Thymus (tissue), 11 donors: ENCODE results near the gene TENM3. TPM values are rescaled to one million over a fixed set of nuclear protein-coding genes. Genes with fewer than 3 reads are reported as not detected.

Experiments used
- DNase-seq, 9 donors: peaks; one replicate each; pipeline ENCODE4 v3.0.0-alpha.2; 2013; ENCODE audit warnings: low spot score in 9 of 9, low read depth in 6 of 9, missing footprints in 1 of 9
- H3K27ac ChIP-seq, 2 donors: one replicate each; pipeline ENCODE4 v1.5.1; 2013; ENCODE audit warnings: control low read depth in 1 of 2, low read depth in 1 of 2, low read length in 1 of 2, mild to moderate bottlenecking in 1 of 2, moderate library complexity in 1 of 2
- H3K27me3 ChIP-seq, 2 donors: one replicate each; pipeline ENCODE4 v1.5.1; 2013; ENCODE audit warnings: low read length in 1 of 2; ENCODE audit not compliant: control insufficient read depth in 2 of 2, insufficient read depth in 1 of 2
- H3K36me3 ChIP-seq, 2 donors: one replicate each; pipeline ENCODE4 v1.5.1; 2013; ENCODE audit warnings: low read length in 1 of 2, mild to moderate bottlenecking in 1 of 2, moderate library complexity in 1 of 2; ENCODE audit not compliant: control insufficient read depth in 2 of 2, insufficient read depth in 2 of 2
- H3K4me1 ChIP-seq, 2 donors: one replicate each; pipeline ENCODE4 v1.5.1; 2013; ENCODE audit warnings: low read length in 2 of 2; ENCODE audit not compliant: control insufficient read depth in 2 of 2, insufficient read depth in 2 of 2
- H3K4me3 ChIP-seq, 2 donors: one replicate each; pipeline ENCODE4 v1.5.1; 2013; ENCODE audit warnings: low read length in 2 of 2, control low read depth in 1 of 2, mild to moderate bottlenecking in 1 of 2
- H3K9me3 ChIP-seq, 2 donors: one replicate each; pipeline ENCODE4 v1.5.1; 2013; ENCODE audit warnings: low read length in 1 of 2, mild to moderate bottlenecking in 1 of 2; ENCODE audit not compliant: control insufficient read depth in 2 of 2, insufficient read depth in 1 of 2
- WGBS: extraction: QIAGEN DNeasy Blood & Tissue Kit; methylation state at CpG from one replicate; pipeline ENCODE4 v1.1.7; 2013; 5-methylcytosine and 5-hydroxymethylcytosine counted together
- polyA plus RNA-seq: library from polyadenylated mRNA; stranded (reverse); fragments of 200-250 nt; gene quantifications from one replicate; pipeline ENCODE4 v1.2.3, GENCODE V29; 2013
- total RNA-seq: library from RNA; stranded (reverse); fragments of 120-200 nt; gene quantifications from one replicate; pipeline ENCODE4 v1.2.4, GENCODE V29; 2013
- donor health status: healthy.

The TENM3 gene
- total and polyA plus RNA-seq, 2 donors = 2.1 to 9.5 TPM

DNA sequence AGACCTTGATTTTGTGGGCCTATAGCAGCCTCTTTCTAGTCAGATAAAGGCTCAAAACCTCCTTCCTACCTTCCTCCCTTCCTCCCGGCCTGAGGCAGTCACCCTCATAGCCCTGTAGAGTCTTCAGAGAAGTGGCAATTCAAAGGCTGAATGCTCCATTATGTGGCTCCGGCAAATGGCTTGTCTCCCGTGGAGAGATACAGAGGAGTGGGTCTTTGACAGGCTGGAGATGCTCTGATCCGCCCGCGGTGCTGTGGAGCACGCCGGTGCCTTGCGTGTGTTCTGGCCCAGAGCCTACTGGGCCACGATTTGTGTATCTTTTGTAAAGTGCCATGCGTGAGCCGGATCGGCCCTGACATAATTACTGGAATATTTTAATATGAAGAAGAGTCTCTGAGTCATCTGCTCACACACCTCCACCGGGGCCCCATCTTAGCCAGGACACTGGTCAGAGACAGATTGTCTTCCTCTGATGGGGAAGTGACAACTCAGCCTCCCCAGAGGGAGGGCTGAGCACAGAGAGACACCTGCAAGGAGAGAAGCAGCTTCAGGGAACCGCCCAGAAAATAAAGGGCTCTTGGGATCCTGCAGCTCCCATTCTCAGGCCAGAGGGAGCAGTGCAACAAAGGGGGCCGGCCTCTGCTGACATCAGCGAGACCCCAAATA, 585.3 kb downstream of the TENM3 start:
- WGBS = 87% methylated on average over 17 of the region's 17 CpGs
- H3K9me3 ChIP-seq = no peaks in the 10 kb centered on the region
- DNase-seq = no peak

DNA sequence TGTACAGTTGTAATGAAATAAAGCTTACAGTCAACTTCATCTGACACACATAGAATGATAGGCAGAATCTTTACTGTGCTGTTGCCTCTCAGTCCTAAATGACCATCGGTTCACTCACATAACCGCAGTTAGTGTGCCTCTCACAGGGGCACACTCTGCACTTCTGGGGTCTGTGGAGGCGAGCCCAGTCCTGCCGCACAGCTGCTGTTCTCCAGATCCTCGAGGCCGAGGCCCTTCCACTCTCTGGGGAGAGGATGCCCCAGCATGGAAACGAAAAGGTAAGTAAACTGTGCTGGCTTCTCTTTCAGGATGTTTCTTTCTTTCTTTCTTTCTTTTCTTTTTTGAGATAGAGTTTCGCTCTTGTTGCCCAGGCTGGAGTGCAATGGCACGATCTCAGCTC, 586.0 kb downstream of the TENM3 start:
- H3K36me3 ChIP-seq = no peaks in the 10 kb centered on the region

More for the DNA sequence above, 585.3 kb downstream of the TENM3 start:
- Histone ChIP-seq H3K36me3 (no peaks in the 10 kb centered on the region), H3K27ac (no peak overlapping the region), H3K4me3 (no peak overlapping the region), H3K4me1 (peaks cover 0 to 24% of the 10 kb centered on the region in 2 donors), H3K27me3 (no peaks in the 10 kb centered on the region)

DNA sequence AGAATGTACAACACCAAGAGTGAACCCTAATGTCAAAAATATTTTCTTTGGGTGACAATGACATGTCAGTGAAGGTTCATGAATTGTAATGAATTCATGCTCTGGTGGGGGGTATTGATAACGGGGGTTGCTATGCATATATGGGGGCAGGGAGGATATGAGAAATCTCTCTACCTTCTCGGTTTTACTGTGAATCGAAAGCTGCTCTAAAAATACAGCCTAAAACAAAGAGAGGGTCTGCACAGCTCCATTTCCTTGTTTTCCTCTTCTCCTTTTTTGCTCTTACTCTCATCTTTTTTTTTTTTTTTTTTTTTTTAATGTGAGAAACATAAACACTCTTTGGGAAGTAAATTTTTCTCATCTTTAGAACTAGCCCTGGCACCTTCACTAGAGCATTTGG, 588.2 kb downstream of the TENM3 start:
- 38% methylated on average over 3 of the region's 3 CpGs for WGBS
- H3K9me3 ChIP-seq = no peaks in the 10 kb centered on the region
- H3K36me3 ChIP-seq = no peaks in the 10 kb centered on the region
- no peak overlapping the region for H3K4me3 ChIP-seq
- H3K4me1 ChIP-seq = peaks cover 0 to 12% of the 10 kb centered on the region in 2 donors
- H3K27ac ChIP-seq = no peak overlapping the region
- H3K27me3 ChIP-seq = no peaks in the 10 kb centered on the region
- no peak for DNase-seq

More for the DNA sequence above, 586.0 kb downstream of the TENM3 start:
- WGBS = 95% methylated on average over 9 of the region's 9 CpGs
- no peaks in the 10 kb centered on the region for H3K27me3 ChIP-seq
- no peak overlapping the region for H3K27ac ChIP-seq
- no peak for DNase-seq
- no peak overlapping the region for H3K4me3 ChIP-seq
- H3K4me1 ChIP-seq = peaks cover 0 to 24% of the 10 kb centered on the region in 2 donors
- no peaks in the 10 kb centered on the region for H3K9me3 ChIP-seq

DNA sequence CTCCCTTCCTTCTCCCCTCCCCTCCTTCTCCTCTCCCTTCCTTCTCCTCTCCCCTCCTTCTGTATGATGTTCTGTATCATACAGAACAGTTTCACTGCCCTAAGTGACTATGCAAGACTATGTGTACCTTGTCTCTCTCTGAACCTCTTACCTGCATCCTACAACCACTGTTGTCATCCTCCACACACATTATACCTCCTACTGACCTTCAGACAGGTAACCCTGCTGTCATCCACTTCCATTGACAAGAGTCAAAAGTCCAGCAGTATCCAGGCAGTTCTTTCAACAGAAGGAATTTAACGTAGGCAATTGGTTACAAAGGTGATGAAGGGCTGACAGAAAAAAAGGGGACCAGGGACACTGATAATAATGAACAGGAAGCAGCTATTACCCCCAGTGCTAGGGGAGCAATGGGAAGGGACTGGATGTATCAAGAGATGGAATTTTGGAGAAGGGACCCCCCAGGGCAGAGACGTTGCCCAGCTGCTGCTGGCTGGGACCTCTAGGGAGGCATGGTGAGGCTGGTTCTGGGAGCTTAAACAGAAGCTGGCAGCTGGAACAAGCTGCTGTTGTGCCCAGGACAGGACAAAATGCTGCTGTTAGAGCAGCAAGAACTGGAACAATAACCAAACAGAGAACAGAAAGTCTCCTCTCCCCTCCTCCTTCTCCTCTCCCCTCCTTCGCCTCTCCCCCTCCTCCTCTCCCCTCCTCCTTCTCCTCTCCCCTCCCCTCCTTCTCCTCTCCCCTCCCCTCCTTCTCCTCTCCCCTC, 589.3 kb downstream of the TENM3 start:
- Histone ChIP-seq H3K27ac (no peak overlapping the region), H3K9me3 (no peaks in the 10 kb centered on the region), H3K4me1 (peaks cover 0 to 5% of the 10 kb centered on the region in 2 donors), H3K4me3 (no peak overlapping the region), H3K36me3 (no peaks in the 10 kb centered on the region), H3K27me3 (no peaks in the 10 kb centered on the region)
- WGBS = 84% methylated on average over 3 of the region's 3 CpGs
- no peak for DNase-seq

DNA sequence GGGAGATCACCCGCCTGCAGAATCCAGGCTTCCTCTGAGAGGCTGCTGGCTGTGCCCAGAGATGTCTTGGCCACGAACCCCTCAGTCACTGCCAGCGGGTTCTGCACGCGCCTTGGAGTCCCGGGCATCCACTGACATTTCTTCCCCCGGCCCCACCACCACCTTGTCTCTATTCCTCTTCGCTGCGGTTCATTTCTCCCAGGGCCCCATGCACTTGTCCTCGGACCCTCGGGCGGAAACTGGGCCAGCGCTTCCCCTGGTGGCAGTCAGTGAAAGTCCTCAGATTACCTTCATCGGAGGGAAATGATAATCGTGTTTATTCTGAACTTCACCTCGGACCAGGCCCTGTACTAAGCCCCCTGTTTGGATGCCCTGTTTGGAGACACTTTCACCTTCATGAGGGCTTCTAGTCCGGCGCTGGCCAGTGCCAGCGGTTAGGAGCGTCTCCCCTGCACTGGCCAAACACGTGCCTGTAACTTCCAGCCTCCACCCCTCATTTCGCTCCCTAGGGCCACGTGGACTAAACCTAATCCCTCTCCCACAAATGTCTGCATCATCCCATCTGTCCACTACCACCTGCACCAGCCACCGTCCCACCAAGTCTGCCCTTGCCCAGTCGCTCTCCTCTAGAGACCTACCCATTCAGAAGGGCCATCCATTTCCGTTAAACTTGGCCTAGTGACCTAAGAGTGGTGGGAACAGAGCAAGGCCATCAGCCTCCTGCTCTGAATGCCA, 592.0 kb downstream of the TENM3 start:
- H3K27ac ChIP-seq = no peak overlapping the region
- WGBS = 93% methylated on average over 26 of the region's 26 CpGs
- H3K36me3 ChIP-seq = no peaks in the 10 kb centered on the region
- H3K27me3 ChIP-seq = no peaks in the 10 kb centered on the region
- no peaks in the 10 kb centered on the region for H3K4me1 ChIP-seq
- H3K4me3 ChIP-seq = no peak overlapping the region
- DNase-seq = no peak
- no peaks in the 10 kb centered on the region for H3K9me3 ChIP-seq

DNA sequence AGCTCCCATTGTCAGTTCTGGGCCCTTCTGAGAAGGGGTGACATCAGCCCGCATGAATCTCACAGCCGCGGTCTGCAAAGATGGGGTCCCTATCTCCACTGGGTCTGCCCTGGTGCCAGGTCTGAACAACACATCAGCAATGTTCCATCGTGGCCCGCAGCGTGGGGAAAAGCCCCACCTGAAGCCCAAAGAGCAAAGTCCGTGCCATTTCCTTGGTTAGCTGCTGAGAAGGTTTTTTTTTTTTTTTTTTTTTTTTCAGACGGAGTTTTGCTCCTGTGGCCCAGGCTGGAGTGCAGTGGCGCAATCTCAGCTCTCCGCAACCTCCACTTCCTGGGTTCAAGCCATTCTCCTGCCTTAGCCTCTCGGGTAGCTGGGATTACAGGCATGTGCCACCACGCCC, 594.6 kb downstream of the TENM3 start:
- WGBS = 94% methylated on average over 12 of the region's 12 CpGs
- Histone ChIP-seq H3K4me1 (no peaks in the 10 kb centered on the region), H3K9me3 (no peaks in the 10 kb centered on the region), H3K4me3 (no peak overlapping the region), H3K27me3 (no peaks in the 10 kb centered on the region), H3K27ac (no peak overlapping the region), H3K36me3 (no peaks in the 10 kb centered on the region)
- DNase-seq = no peak

DNA sequence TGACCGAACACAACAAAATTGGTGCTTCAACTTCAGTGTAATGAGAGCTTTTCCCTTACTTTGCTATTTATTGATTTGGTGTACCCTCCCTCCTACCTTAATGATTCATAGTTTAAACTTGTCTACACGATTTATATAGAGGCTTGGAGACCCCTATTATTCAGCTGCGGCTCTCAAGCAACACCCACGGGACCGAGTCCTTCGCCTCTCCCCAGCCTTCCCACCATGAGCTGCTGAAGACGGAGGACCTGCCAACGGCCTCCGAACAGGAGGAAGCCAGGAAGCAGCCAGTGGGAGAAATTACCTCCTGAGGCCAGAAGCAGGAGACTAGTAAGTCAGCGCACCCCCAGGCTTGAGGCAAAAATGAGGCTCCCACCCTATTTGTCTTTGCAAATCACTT, 595.3 kb downstream of the TENM3 start:
- Histone ChIP-seq H3K4me1 (no peaks in the 10 kb centered on the region), H3K27ac (no peak overlapping the region), H3K9me3 (no peaks in the 10 kb centered on the region), H3K36me3 (no peaks in the 10 kb centered on the region), H3K4me3 (no peak overlapping the region), H3K27me3 (no peaks in the 10 kb centered on the region)
- WGBS = 96% methylated on average over 10 of the region's 10 CpGs
- no peak for DNase-seq

DNA sequence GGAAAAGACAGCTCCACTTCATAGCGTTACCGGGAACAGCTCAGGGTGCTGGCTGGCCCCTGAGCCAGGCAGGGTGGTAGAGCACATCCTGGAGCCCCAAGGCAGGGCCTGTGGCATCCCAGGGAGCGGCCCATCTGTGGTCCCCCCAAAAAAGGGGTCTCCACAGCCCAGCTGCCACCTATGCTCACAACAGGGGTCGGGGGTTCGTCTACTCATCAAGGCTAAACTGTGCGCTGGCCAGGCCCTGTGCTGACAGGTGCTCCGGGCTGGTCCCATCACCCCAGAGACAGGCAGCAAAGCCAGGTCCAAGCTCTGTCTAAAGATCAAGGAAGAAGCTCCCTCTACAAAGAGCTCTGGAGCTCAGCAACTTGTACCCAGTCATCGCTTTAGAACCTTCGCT, 596.1 kb downstream of the TENM3 start:
- WGBS = 97% methylated on average over 9 of the region's 9 CpGs
- H3K27me3 ChIP-seq = no peaks in the 10 kb centered on the region

DNA sequence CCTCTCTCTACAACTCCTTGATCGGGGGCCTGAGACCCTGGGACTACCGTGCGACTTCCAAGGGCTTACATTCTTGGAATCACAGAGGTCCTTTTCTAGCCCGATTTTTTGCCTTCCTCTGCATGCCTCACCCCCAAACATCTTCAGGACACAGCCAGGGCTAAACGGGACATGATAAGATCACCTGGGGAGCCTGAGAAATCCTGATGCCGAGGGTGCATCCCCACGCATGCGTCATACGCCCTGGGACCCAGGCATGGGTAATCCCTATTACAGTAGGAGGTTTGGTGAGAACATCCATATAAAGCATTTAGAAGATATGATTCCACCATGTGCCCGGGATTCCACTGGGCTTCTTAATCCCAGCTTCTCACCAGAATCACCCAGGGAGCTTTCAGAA, 596.9 kb downstream of the TENM3 start:
- no peak overlapping the region for H3K4me3 ChIP-seq
- no peaks in the 10 kb centered on the region for H3K36me3 ChIP-seq
- DNase-seq = no peak
- no peaks in the 10 kb centered on the region for H3K9me3 ChIP-seq
- 91% methylated on average over 10 of the region's 10 CpGs for WGBS
- no peaks in the 10 kb centered on the region for H3K27me3 ChIP-seq
- H3K4me1 ChIP-seq = peaks cover 0 to 7% of the 10 kb centered on the region in 2 donors
- H3K27ac ChIP-seq = no peak overlapping the region

More for the DNA sequence above, 596.1 kb downstream of the TENM3 start:
- no peak for DNase-seq
- Histone ChIP-seq H3K27ac (no peak overlapping the region), H3K9me3 (no peaks in the 10 kb centered on the region), H3K4me1 (peaks cover 0 to 3% of the 10 kb centered on the region in 2 donors), H3K4me3 (no peak overlapping the region), H3K36me3 (no peaks in the 10 kb centered on the region)
